AG04450 (cell line): ENCODE results near the gene GOLGA1. TPM values are rescaled to one million over a fixed set of nuclear protein-coding genes. Genes with fewer than 3 reads are reported as not detected.

Experiments used
- CTCF ChIA-PET: fragments of 300-600, 350-600 bp; formaldehyde crosslinking; extraction: SDS; loops from one replicate; lab custom pipeline; 2022; ENCODE audit warnings: antibody characterized with exemption, inconsistent platforms; lab: Charles Lee
- POLR2A ChIA-PET: fragments of 350-600 bp; formaldehyde crosslinking; extraction: SDS; loops from one replicate; lab custom pipeline; 2021; ENCODE audit warnings: antibody characterized with exemption, inconsistent platforms; lab: Yijun Ruan, JAX
- DNase-seq: peaks from one replicate; pipeline ENCODE4 v3.0.0-alpha.2; 2011; ENCODE audit warnings: low read depth, low spot score
- H3K27ac ChIP-seq: one replicate; pipeline ENCODE4 v1.5.1; 2012; ENCODE audit warnings: low read depth, low read length, control low read depth
- H3K27me3 ChIP-seq: one replicate; pipeline ENCODE4 v1.6.0; 2012; ENCODE audit warnings: low read length; ENCODE audit not compliant: control insufficient read depth, insufficient read depth
- H3K4me3 ChIP-seq: 2 replicates; pipeline ENCODE4 v1.5.1; 2011; ENCODE audit warnings: mild to moderate bottlenecking, low read depth, low read length, control low read depth
- H3K9me3 ChIP-seq: 2 replicates; pipeline ENCODE4 v1.5.1; 2012; ENCODE audit warnings: low read length; ENCODE audit not compliant: control insufficient read depth, insufficient read depth
- CTCF ChIP-seq: IDR thresholded peaks from 2 replicates; pipeline ENCODE4 v1.5.1; 2011; ENCODE audit warnings: low read depth, low read length, control low read depth, inconsistent platforms
- polyA plus RNA-seq: library from polyadenylated mRNA; depleted of rRNA; stranded (reverse); fragments of >200 nt; gene quantifications from 2 replicates; pipeline ENCODE4 v1.2.3, GENCODE V29; 2011

The GOLGA1 gene
- polyA plus RNA-seq, 1 experiment = 13.1 TPM

GRCh38 chr9:124886866-124887492, 53.9 kb downstream of the GOLGA1 start:
- TF ChIP-seq CTCF = no peak
- H3K27ac ChIP-seq = no peak overlapping the region
- no peak overlapping the region for H3K4me3 ChIP-seq
- DNase-seq = no peak
- no peaks in the 10 kb centered on the region; the same call in 1 of the 2 replicates for H3K9me3 ChIP-seq
- ChIA-PET CTCF (no interaction called here), POLR2A (no interaction called here)
- H3K27me3 ChIP-seq = no peaks in the 10 kb centered on the region

GRCh38 chr9:124886461-124886860, 54.4 kb downstream of the GOLGA1 start:
- no peaks in the 10 kb centered on the region for H3K27me3 ChIP-seq
- TF ChIP-seq CTCF = no peak
- no peak for DNase-seq
- no peak overlapping the region for H3K4me3 ChIP-seq
- no peak overlapping the region for H3K27ac ChIP-seq
- POLR2A ChIA-PET = no interaction called here
- no peaks in the 10 kb centered on the region; the same call in 1 of the 2 replicates for H3K9me3 ChIP-seq
- CTCF ChIA-PET = no interaction called here

GRCh38 chr9:124885551-124885950, 55.3 kb downstream of the GOLGA1 start:
- Histone ChIP-seq H3K27me3 (no peaks in the 10 kb centered on the region), H3K9me3 (no peaks in the 10 kb centered on the region; the same call in 1 of the 2 replicates), H3K4me3 (no peak overlapping the region), H3K27ac (no peak overlapping the region)
- TF ChIP-seq CTCF = no peak
- CTCF ChIA-PET = interaction anchor here (1.1 kb wide), 1 partner anchor 9 kb away, joined by 3 read pairs; no protein-coding TSS in a partner anchor
- no peak for DNase-seq
- POLR2A ChIA-PET = no interaction called here

- H3K9me3 ChIP-seq = no peaks in the 10 kb centered on the region; the same call in 1 of the 2 replicates
- H3K27ac ChIP-seq = no peak overlapping the region
- DNase-seq = no peak
- POLR2A ChIA-PET = no interaction called here
- CTCF ChIA-PET = interaction anchor here (1.1 kb wide), 1 partner anchor 10 kb away, joined by 3 read pairs; no protein-coding TSS in a partner anchor
- TF ChIP-seq CTCF = no peak
- H3K4me3 ChIP-seq = no peak overlapping the region
- no peaks in the 10 kb centered on the region for H3K27me3 ChIP-seq
Observed at GRCh38 chr9:124884376-124884775, 56.5 kb downstream of the GOLGA1 start.

- Histone ChIP-seq H3K9me3 (no peaks in the 10 kb centered on the region; the same call in 1 of the 2 replicates), H3K27me3 (no peaks in the 10 kb centered on the region), H3K27ac (no peak overlapping the region), H3K4me3 (no peak overlapping the region)
- no peak for TF ChIP-seq CTCF
- POLR2A ChIA-PET = no interaction called here
- no peak for DNase-seq
- CTCF ChIA-PET = interaction anchor here (0.7 to 1.2 kb wide), 2 partner anchors 12 to 111 kb away, joined by 3 read pairs; no protein-coding TSS in a partner anchor
Observed at GRCh38 chr9:124882231-124882630, 58.7 kb downstream of the GOLGA1 start.
